Heart right ventricle (tissue), 16 donors: ENCODE results near the gene PSMG3. TPM values are rescaled to one million over a fixed set of nuclear protein-coding genes. Genes with fewer than 3 reads are reported as not detected.

Experiments
- ATAC-seq, 8 donors: fragments of 200-7000 bp; cut with Tn5 transposase; one replicate each; pipeline ENCODE4 v1.9.1; 2020; ENCODE audit warnings: mild to moderate bottlenecking in 8 of 8, moderate library complexity in 8 of 8, moderate number of reproducible peaks in 1 of 8
- DNase-seq, 2 donors: peaks; one replicate each; pipeline ENCODE4 v3.0.0-alpha.2; 2020
- H3K27ac ChIP-seq, 10 donors: fragments of 200-600 bp; sonication (generic) in 2 of 10; one replicate each; pipeline versions ENCODE4 v1.5.0 to v1.8.0; 2020 to 2022; ENCODE audit warnings: mild to moderate bottlenecking in 3 of 10
- H3K27me3 ChIP-seq, 7 donors: fragments of 200-600 bp; one replicate each; pipeline ENCODE4 v1.8.0; 2021 to 2022; ENCODE audit warnings: mild to moderate bottlenecking in 2 of 7
- H3K36me3 ChIP-seq, 9 donors: fragments of 200-600 bp; sonication (generic) in 1 of 9; one replicate each; pipeline versions ENCODE4 v1.5.0 to v1.8.0; 2020 to 2022; ENCODE audit warnings: mild to moderate bottlenecking in 2 of 9
- H3K4me1 ChIP-seq, 9 donors: fragments of 200-600 bp; sonication (generic) in 1 of 9; one replicate each; pipeline versions ENCODE4 v1.5.0 to v1.8.0; 2020 to 2022; ENCODE audit warnings: mild to moderate bottlenecking in 4 of 9
- H3K4me3 ChIP-seq, 10 donors: fragments of 200-600 bp; sonication (generic) in 2 of 10; one replicate each; pipeline versions ENCODE4 v1.5.0 to v1.8.0; 2020 to 2022; ENCODE audit warnings: mild to moderate bottlenecking in 7 of 10, moderate library complexity in 2 of 10
- H3K9me3 ChIP-seq, 11 donors: fragments of 200-600 bp in 10 of 11; sonication (generic) in 2 of 11; one replicate each; pipeline versions ENCODE4 v1.5.0 to v1.8.0; 2013 to 2022; ENCODE audit warnings: mild to moderate bottlenecking in 2 of 11, control low read depth in 1 of 11, moderate library complexity in 1 of 11
- WGBS, 2 donors: extraction: QIAGEN DNeasy Blood & Tissue Kit; methylation state at CpG; one replicate each; pipeline ENCODE4 v1.1.7; 2013; ENCODE audit warnings: inconsistent platforms in 1 of 2; 5-methylcytosine and 5-hydroxymethylcytosine counted together
- intact Hi-C, 10 donors: fragments of 100-400 bp; cut with DNase I; formaldehyde crosslinking; loops; one replicate each; pipeline versions ENCODE4 v1.11.1 to v1.14.2; 2022
- polyA plus RNA-seq, 2 donors: library from polyadenylated mRNA; stranded (reverse); fragments of 200-250 nt; gene quantifications; one replicate each; pipeline ENCODE4 v1.2.3, GENCODE V29; 2013
- total RNA-seq, 10 donors: library from RNA; stranded (reverse); fragmentation: NEBNext Ultra II Directional in 3 of 10; extraction: Animal tissue kit (Norgen Biotek cat#: 25700) in 3 of 10; gene quantifications; one replicate each; pipeline versions ENCODE4 v1.2.1 to v1.2.4, GENCODE V29; 2021 to 2023
- TF ChIP-seq, protein P1 (sequence below), 9 donors: fragments of 200-600 bp; sonication (generic) in 2 of 9; IDR thresholded peaks; one replicate each; pipeline versions ENCODE4 v1.5.0 to v1.8.0; 2021 to 2022; ENCODE audit warnings: antibody characterized with exemption in 9 of 9, mild to moderate bottlenecking in 5 of 9, moderate library complexity in 1 of 9
- donor health status: Arrhythmogenic right ventricular cardiomyopathy.
- donor health status: ischemic (EF 13 %, LVEDD 7.1; RV severe dilation, severe dysfunction).
- donor health status: healthy with polysubstance abuse.
- donor health status: DM: no; HTN: yes; CAD: no.
- donor health status: DM: no; HTN: no; CAD: no.
- donor health status: ischemic (EF 25% LVEDD 6.9; RV normal size, moderate dysfunction).
- donor health status: ischemic (EF 25% LVEDD 5.7; RV mildly dilated, moderate dysfunction).
- donor health status: healthy.
- donor health status: DM: yes; HTN: yes; CAD: no.
- donor health status: Ischemic cardiomyopathy.
- donor health status: ischemic (EF 35%, LVEDD 5.7; RV mildly dilated, moderate dysfunction).
- donor health status: nonischemic (EF 11% LVEDD 7.7; RV severe dilation, severe dysfunction).
- donor health status: DM: yes; HTN: yes; CAD: no.
- donor health status: PGD.
- donor health status: ischemic (EF 29% LVEDD 5.4; RV normal size, mild dysfunction).
- donor health status: nonischemic (EF 23%, LVEDD 6.1; RV moderate dilation, normal function).

PSMG3 gene
- total and polyA plus RNA-seq, 12 donors = 7.3 to 45.7 (median 12.0) TPM

GRCh38 chr7:1554333-1555045 is 15.3 kb downstream of the PSMG3 start:
- H3K27ac ChIP-seq = no peak overlapping the region
- intact Hi-C loops = loop anchor here in 9 of 10 donors (5.0 to 10.0 kb wide), 3 partner anchors 47 to 52 kb away; partner anchors contain the start of gene INTS1 (in 2 of the 9)
- H3K36me3 ChIP-seq = no peaks in the 10 kb centered on the region
- H3K27me3 ChIP-seq = no peaks in the 10 kb centered on the region
- H3K9me3 ChIP-seq = no peaks in the 10 kb centered on the region
- 73 to 79% methylated on average over 20 of the region's 20 CpGs for WGBS, 2 donors
- no peak overlapping the region for H3K4me3 ChIP-seq
- peaks cover 8 to 26% (median 19%) of the 10 kb centered on the region in 9 donors for H3K4me1 ChIP-seq
- TF ChIP-seq, protein P1, sequence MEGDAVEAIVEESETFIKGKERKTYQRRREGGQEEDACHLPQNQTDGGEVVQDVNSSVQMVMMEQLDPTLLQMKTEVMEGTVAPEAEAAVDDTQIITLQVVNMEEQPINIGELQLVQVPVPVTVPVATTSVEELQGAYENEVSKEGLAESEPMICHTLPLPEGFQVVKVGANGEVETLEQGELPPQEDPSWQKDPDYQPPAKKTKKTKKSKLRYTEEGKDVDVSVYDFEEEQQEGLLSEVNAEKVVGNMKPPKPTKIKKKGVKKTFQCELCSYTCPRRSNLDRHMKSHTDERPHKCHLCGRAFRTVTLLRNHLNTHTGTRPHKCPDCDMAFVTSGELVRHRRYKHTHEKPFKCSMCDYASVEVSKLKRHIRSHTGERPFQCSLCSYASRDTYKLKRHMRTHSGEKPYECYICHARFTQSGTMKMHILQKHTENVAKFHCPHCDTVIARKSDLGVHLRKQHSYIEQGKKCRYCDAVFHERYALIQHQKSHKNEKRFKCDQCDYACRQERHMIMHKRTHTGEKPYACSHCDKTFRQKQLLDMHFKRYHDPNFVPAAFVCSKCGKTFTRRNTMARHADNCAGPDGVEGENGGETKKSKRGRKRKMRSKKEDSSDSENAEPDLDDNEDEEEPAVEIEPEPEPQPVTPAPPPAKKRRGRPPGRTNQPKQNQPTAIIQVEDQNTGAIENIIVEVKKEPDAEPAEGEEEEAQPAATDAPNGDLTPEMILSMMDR (IDR thresholded peaks at IDR 0.05) = no peak
- ATAC-seq = no peak
- no peak for DNase-seq

DNA sequence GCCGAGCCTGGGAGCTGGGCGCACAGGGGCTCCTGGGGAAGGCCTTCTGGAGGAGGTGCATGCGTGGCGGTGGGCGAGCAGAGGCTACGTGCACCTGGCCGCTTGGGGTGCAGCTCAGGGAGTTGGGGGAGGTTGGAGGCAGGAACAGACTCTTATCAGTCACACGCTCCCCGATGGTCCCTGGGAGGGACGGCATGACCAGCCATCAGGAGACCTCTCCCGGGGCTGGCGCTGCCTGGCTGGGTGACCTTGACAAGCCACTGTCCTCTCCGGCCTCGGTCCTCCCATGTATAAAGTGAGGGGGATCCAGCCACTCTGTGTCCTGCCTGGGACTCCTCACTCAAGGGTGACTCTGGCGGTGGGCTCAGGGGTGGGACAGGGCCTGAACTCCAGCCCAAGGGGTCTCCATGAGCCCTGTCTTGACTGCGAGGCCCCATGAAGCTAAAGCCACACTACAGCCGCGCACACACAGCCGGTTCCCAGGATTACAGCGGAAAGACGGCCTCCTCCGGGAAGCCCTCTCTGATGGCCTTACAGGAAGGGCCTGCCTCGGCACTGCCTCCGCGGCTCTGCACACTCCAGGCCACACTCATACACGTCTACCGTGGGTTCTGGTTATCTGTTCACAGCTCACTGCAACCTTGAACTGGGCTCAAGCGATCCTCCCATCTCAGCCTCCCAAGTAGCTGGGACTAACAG is 16.2 kb downstream of the PSMG3 start:
- ATAC-seq = no peak
- intact Hi-C loops = loop anchor here in 1 of 10 donors (10.0 kb wide), 1 partner anchor 49 kb away; the partner anchor contains the start of gene INTS1
- Histone ChIP-seq H3K27me3 (no peaks in the 10 kb centered on the region), H3K36me3 (no peaks in the 10 kb centered on the region), H3K9me3 (no peaks in the 10 kb centered on the region), H3K4me1 (peaks cover 8 to 24% (median 17%) of the 10 kb centered on the region in 9 donors), H3K4me3 (no peak overlapping the region), H3K27ac (no peak overlapping the region)
- WGBS, 2 donors = 77 to 79% methylated on average over 28 of the region's 28 CpGs
- DNase-seq = no peak
- TF ChIP-seq, protein P1 (IDR thresholded peaks at IDR 0.05) = no peak

DNA sequence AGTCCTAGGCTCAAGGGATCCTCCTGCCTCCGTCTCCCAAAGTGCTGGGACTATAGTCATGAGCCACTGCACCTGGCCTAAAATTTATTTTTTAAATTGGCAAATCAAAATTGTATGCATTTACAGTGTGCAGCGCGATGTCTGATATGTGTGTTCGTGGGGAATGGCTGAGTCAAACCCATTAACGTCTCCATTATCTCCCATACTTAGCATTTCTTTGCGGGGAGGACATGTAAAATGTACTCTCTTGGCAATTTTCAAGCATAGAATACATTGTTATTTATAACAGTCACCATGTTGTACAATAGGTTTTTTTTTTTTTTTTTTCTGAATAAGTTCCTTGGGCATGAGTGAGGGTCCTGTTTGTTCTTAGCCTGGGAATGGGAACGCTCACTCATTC is 17.6 kb downstream of the PSMG3 start:
- 76% methylated on average over 7 of the region's 7 CpGs for WGBS, 2 donors
- DNase-seq (no peak), ATAC-seq (no peak)
- Histone ChIP-seq H3K36me3 (no peaks in the 10 kb centered on the region), H3K27me3 (no peaks in the 10 kb centered on the region), H3K4me1 (peaks cover 8 to 16% (median 12%) of the 10 kb centered on the region in 9 donors), H3K27ac (no peak overlapping the region), H3K9me3 (no peaks in the 10 kb centered on the region), H3K4me3 (no peak overlapping the region)
- TF ChIP-seq, protein P1 (IDR thresholded peaks at IDR 0.05) = no peak
- intact Hi-C loops = loop anchor here in 1 of 10 donors (10.0 kb wide), 1 partner anchor 47 kb away; the partner anchor contains the start of gene INTS1

- H3K36me3 ChIP-seq = no peaks in the 10 kb centered on the region
- H3K9me3 ChIP-seq = no peaks in the 10 kb centered on the region
- WGBS, 2 donors = 86 to 94% methylated on average over 16 to 17 of the region's 17 CpGs
- H3K27me3 ChIP-seq = no peaks in the 10 kb centered on the region
- intact Hi-C loops = loop anchor here in 1 of 10 donors (10.0 kb wide), 1 partner anchor 46 kb away; the partner anchor contains the start of gene INTS1
- H3K4me1 ChIP-seq = peaks cover 3 to 17% (median 12%) of the 10 kb centered on the region in 9 donors
- DNase-seq (no peak), ATAC-seq (no peak)
- no peak overlapping the region for H3K27ac ChIP-seq
- no peak overlapping the region for H3K4me3 ChIP-seq
- TF ChIP-seq, protein P1 (IDR thresholded peaks at IDR 0.05) = no peak
Measured at GRCh38 chr7:1550846-1551155, 19.0 kb downstream of the PSMG3 start.
